Gastroesophageal sphincter (tissue), 4 donors: ENCODE measurements around the gene SLC1A4. TPM values are rescaled to one million over a fixed set of nuclear protein-coding genes. Genes with fewer than 3 reads are reported as not detected.
"Not testable (repeated sequence)": the region's sequence is repeated elsewhere in the genome, so short reads cannot be mapped to it uniquely, and the experiment has no call there.

Experiments used
- ATAC-seq: fragments of 150-250 bp; one replicate; pipeline ENCODE4 v1.9.1; 2016; ENCODE audit warnings: mild to moderate bottlenecking, moderate library complexity
- H3K27ac ChIP-seq, 4 donors: fragments of 200-600 bp; sonication (generic) in 3 of 4; 1 replicate in 3 of 4; 2 replicates in 1 of 4; pipeline ENCODE4 v1.5.1; 2016 to 2019
- H3K27me3 ChIP-seq: fragments of 200-600 bp; sonication (generic); one replicate; pipeline ENCODE4 v1.5.1; 2019
- H3K36me3 ChIP-seq, 2 donors: fragments of 200-600 bp; sonication (generic); one replicate each; pipeline ENCODE4 v1.5.1; 2019; ENCODE audit warnings: control low read depth in 1 of 2
- H3K4me1 ChIP-seq, 3 donors: fragments of 200-600 bp; sonication (generic); 1 replicate in 2 of 3; 2 replicates in 1 of 3; pipeline ENCODE4 v1.5.1; 2016 to 2019; ENCODE audit warnings: control low read depth in 2 of 3
- H3K4me3 ChIP-seq, 2 donors: fragments of 200-600 bp; sonication (generic); one replicate each; pipeline ENCODE4 v1.5.1; 2019; ENCODE audit warnings: mild to moderate bottlenecking in 1 of 2, moderate library complexity in 1 of 2
- H3K9me3 ChIP-seq, 3 donors: fragments of 200-600 bp; sonication (generic); one replicate each; pipeline ENCODE4 v1.5.1; 2017 to 2019; ENCODE audit warnings: control low read depth in 2 of 3
- CTCF ChIP-seq, 4 experiments: fragments of 200-600 bp in 2 of 4; fragments of 450-650 bp in 2 of 4; sonication (generic) in 1 of 4; IDR thresholded peaks; one replicate each; pipeline ENCODE4 v1.5.1; 2017 to 2019; ENCODE audit warnings: antibody characterized with exemption in 4 of 4, mild to moderate bottlenecking in 2 of 4, moderate library complexity in 2 of 4
- EP300 ChIP-seq: sonication (generic); formaldehyde crosslinking; IDR thresholded peaks from one replicate; pipeline ENCODE4 v1.6.1; 2017; ENCODE audit warnings: antibody characterized with exemption, mild to moderate bottlenecking
- POLR2A ChIP-seq, 2 donors: fragments of 450-650 bp; IDR thresholded peaks; one replicate each; pipeline ENCODE4 v1.6.1; 2017; ENCODE audit warnings: antibody characterized with exemption in 2 of 2, mild to moderate bottlenecking in 2 of 2, moderate library complexity in 1 of 2
- POLR2AphosphoS5 ChIP-seq: sonication (generic); formaldehyde crosslinking; IDR thresholded peaks from one replicate; pipeline ENCODE4 v1.6.1; 2017; ENCODE audit warnings: antibody characterized with exemption
- WGBS, 2 donors: methylation state at CpG; one replicate each; pipeline ENCODE4 v1.1.5; 2018; ENCODE audit warnings: low coverage in 1 of 2; 5-methylcytosine and 5-hydroxymethylcytosine counted together
- total RNA-seq, 4 donors: library from RNA; depleted of rRNA; stranded (reverse); fragments of >200 nt; gene quantifications; one replicate each; pipeline ENCODE4 v1.1.0, GENCODE V29; 2016

Gene SLC1A4
- total RNA-seq, 4 donors from 2014 or later: 9.0 to 13.8 (median 11.3) TPM

- H3K27me3 ChIP-seq: no peaks in the 10 kb centered on the region
- no peak for TF ChIP-seq POLR2A (IDR thresholded peaks at IDR 0.05)
- no peak for TF ChIP-seq CTCF (IDR thresholded peaks at IDR 0.05)
- no peak for TF ChIP-seq POLR2AphosphoS5
- TF ChIP-seq EP300: no peak
- no peak for ATAC-seq
- no peak overlapping the region for H3K4me3 ChIP-seq
- WGBS, 2 donors: 20 to 57% methylated on average over 2 of the region's 2 CpGs
- H3K9me3 ChIP-seq: no peaks in the 10 kb centered on the region
- H3K36me3 ChIP-seq: peaks cover 0 to 2% of the 10 kb centered on the region in 2 donors
- H3K4me1 ChIP-seq: peaks cover 0 to 20% (median 6%) of the 10 kb centered on the region in 3 donors
- peak overlapping the region in 3 of 4 donors; percentile 21 to 48 (median 44) for H3K27ac ChIP-seq
Observed at GRCh38 chr2:64998658-64999061, 9.5 kb downstream of the SLC1A4 start.

- peaks cover 0 to 13% of the 10 kb centered on the region in 2 donors for H3K36me3 ChIP-seq
- H3K27me3 ChIP-seq: no peaks in the 10 kb centered on the region
- H3K4me3 ChIP-seq: no peak overlapping the region
- peak overlapping the region in 1 of 4 donors; percentile 48 for H3K27ac ChIP-seq
- H3K9me3 ChIP-seq: no peaks in the 10 kb centered on the region
- peaks cover 0 to 20% (median 6%) of the 10 kb centered on the region in 3 donors for H3K4me1 ChIP-seq
- WGBS, 2 donors: 100% methylated on average over 1 of the region's 2 CpGs; no CpG with 5 or more reads in 1 of the 2 donors
- TF ChIP-seq POLR2AphosphoS5 (no peak), POLR2A (IDR thresholded peaks at IDR 0.05) (no peak), EP300 (no peak), CTCF (IDR thresholded peaks at IDR 0.05) (no peak)
- no peak for ATAC-seq
Observed at GRCh38 chr2:64999754-65000153, 10.6 kb downstream of the SLC1A4 start.

- ATAC-seq: no peak
- H3K9me3 ChIP-seq: no peaks in the 10 kb centered on the region
- H3K27me3 ChIP-seq: no peaks in the 10 kb centered on the region
- no peak overlapping the region for H3K27ac ChIP-seq
- 75 to 100% methylated on average over 2 to 3 of the region's 3 CpGs for WGBS, 2 donors
- H3K36me3 ChIP-seq: peaks cover 0 to 22% of the 10 kb centered on the region in 2 donors
- TF ChIP-seq CTCF (IDR thresholded peaks at IDR 0.05) (no peak), POLR2AphosphoS5 (no peak), POLR2A (IDR thresholded peaks at IDR 0.05) (no peak), EP300 (no peak)
- H3K4me1 ChIP-seq: peaks cover 0 to 20% (median 6%) of the 10 kb centered on the region in 3 donors
- H3K4me3 ChIP-seq: no peak overlapping the region
Observed at GRCh38 chr2:65000644-65001043, 11.4 kb downstream of the SLC1A4 start.

GRCh38 chr2:65003037-65003436 lies 13.8 kb downstream of the SLC1A4 start:
- Histone ChIP-seq H3K4me3 (no peak overlapping the region), H3K36me3 (peaks cover 0 to 26% of the 10 kb centered on the region in 2 donors), H3K27me3 (no peaks in the 10 kb centered on the region), H3K27ac (no peak overlapping the region), H3K9me3 (no peaks in the 10 kb centered on the region), H3K4me1 (peaks cover 0 to 19% (median 6%) of the 10 kb centered on the region in 3 donors)
- 54 to 100% methylated on average over 1 to 2 of the region's 3 CpGs for WGBS, 2 donors
- TF ChIP-seq EP300 (no peak), CTCF (IDR thresholded peaks at IDR 0.05) (no peak), POLR2A (IDR thresholded peaks at IDR 0.05) (no peak), POLR2AphosphoS5 (no peak)
- no peak for ATAC-seq

- not testable (repeated sequence) for H3K4me3 ChIP-seq, H3K27ac ChIP-seq, ATAC-seq, H3K27me3 ChIP-seq, H3K4me1 ChIP-seq, H3K9me3 ChIP-seq
- 88 to 100% methylated on average over 1 to 3 of the region's 3 CpGs for WGBS, 2 donors
- H3K36me3 ChIP-seq: peaks cover 0 to 30% of the 10 kb centered on the region in 2 donors
Observed at GRCh38 chr2:65004232-65004631, 15.0 kb downstream of the SLC1A4 start.
